NOMO-1 treated with DMSO at 0.1 percent for 48 hours (cell line): ENCODE results near the gene CDH23.

ENCODE experiments used
- DNase-seq: peaks from one replicate; lab custom pipeline; 2025; ENCODE audit not compliant: unreplicated experiment; lab: John Stamatoyannopoulos, UW

Gene CDH23

GRCh38 chr10:71727738-71728737, 331.3 kb downstream of the CDH23 start:
- peak; percentile 92 for DNase-seq

GRCh38 chr10:71729161-71729636, 332.5 kb downstream of the CDH23 start:
- DNase-seq, result peak; percentile 77

GRCh38 chr10:71731791-71732190, 335.1 kb downstream of the CDH23 start:
- DNase-seq, result no peak

- no peak for DNase-seq
Measured at GRCh38 chr10:71734797-71735196, 338.1 kb downstream of the CDH23 start.

GRCh38 chr10:71735709-71736569, 339.2 kb downstream of the CDH23 start:
- DNase-seq, result peak; percentile 63

- DNase-seq, result no peak
Measured at GRCh38 chr10:71736570-71736952, 339.8 kb downstream of the CDH23 start.

- no peak for DNase-seq
Measured at GRCh38 chr10:71737001-71737833, 340.5 kb downstream of the CDH23 start.

GRCh38 chr10:71737834-71738197, 341.1 kb downstream of the CDH23 start:
- DNase-seq, result no peak

GRCh38 chr10:71739358-71739900, 342.7 kb downstream of the CDH23 start:
- no peak for DNase-seq

GRCh38 chr10:71740069-71740653, 343.4 kb downstream of the CDH23 start:
- DNase-seq, result no peak

GRCh38 chr10:71741029-71741428, 344.3 kb downstream of the CDH23 start:
- no peak for DNase-seq

GRCh38 chr10:71741671-71742070, 345.0 kb downstream of the CDH23 start:
- DNase-seq, result no peak

- DNase-seq, result peak; percentile 36
Measured at GRCh38 chr10:71742301-71743088, 345.8 kb downstream of the CDH23 start.

GRCh38 chr10:71743089-71743838, 346.5 kb downstream of the CDH23 start:
- DNase-seq, result peak; percentile 44

- DNase-seq, result no peak
Measured at GRCh38 chr10:71743866-71744265, 347.1 kb downstream of the CDH23 start.

- no peak for DNase-seq
Measured at GRCh38 chr10:71744897-71745663, 348.4 kb downstream of the CDH23 start.

GRCh38 chr10:71745664-71746250, 349.0 kb downstream of the CDH23 start:
- DNase-seq, result no peak
